Stimulated activated CD4-positive, alpha-beta T cell treated with anti-CD3 and anti-CD28 coated beads, Interleukin-4, amount 100 ng/mL, for 4 hours (primary cell): ENCODE results near the gene CMTM4.
"Not testable (repeated sequence)": the region's sequence is repeated elsewhere in the genome, so short reads cannot be mapped to it uniquely, and the experiment has no call there.

Experiments used
- DNase-seq, 2 experiments: peaks; one replicate each; pipeline ENCODE4 v3.0.0-alpha.2; 2020

Gene CMTM4

DNA sequence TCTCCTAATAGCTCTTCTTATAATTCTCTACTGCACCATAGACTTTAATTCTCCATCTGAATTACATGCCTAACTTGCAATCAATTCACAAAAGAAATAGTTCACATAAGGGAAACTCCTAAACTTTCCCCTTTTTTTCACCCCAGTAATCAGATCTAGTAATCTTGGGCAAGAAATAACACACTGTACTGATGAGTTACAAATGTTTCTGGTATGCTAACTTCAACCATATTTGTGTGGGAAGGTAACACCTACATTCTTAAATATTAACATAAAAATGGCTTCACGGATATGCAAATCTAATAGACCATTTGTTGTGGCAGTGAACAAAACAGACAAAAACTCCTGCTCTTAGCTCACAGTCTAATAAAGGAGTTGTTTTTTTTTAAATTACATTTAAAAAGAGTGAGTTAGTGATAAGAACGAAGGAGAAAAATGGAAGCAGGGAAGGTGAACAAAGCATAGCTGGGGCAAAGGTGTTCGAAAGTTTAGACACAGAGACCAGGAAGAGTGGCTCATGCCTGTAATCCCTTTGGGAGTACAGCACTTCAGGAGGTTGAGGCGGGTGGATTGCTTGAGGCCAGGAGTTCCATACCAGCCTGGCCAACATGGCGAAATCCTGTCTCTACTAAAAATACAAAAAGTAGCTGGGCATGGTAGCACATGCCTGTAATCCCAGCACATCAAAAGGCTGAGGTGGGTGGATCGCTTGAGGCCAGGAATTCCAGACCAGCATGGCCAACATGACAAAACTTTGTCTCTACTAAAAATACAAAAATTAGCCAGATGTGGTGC is 57.3 kb downstream of the CMTM4 start:
- no peak for DNase-seq

GRCh38 chr16:66637806-66638205 is 58.7 kb downstream of the CMTM4 start:
- DNase-seq = no peak

DNA sequence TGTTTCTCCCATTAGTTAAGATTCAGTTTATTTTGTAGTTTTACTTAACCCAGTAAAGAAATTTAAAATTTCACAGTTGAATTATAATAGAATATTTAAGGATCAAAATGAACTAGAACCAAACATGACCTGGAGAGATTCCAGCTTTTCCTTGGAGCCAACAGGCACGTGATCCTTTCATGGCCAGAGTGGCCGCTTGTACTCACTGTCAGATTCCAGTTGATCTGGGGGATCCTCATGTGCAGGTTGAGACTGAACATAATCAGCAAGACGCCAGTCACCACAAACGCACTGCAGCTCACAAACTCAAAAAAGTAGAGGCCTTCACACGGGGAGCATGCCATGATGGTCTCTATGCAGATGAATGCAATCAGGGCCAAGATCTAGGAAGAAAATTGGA is 60.3 kb downstream of the CMTM4 start:
- DNase-seq = no peak

DNA sequence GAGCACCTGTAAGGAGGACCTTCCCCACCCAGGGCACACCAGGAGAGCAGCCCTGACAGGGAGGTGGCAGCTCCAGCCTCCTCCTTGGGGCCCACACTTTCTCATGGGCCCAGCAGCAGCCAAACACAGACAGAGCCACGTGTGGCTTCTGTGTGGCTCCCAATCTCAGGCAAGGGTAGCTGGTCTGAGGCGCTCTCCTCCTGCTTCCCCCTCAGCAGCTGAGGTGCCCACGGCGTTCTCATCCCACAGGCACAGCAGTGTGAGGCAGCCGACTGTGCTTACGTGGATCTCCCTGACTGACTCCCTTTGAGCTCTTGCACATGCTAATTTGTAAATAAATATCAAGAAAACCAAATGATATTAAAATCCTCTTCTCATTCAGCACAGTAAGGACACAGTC is 61.1 kb downstream of the CMTM4 start:
- no peak for DNase-seq

DNA sequence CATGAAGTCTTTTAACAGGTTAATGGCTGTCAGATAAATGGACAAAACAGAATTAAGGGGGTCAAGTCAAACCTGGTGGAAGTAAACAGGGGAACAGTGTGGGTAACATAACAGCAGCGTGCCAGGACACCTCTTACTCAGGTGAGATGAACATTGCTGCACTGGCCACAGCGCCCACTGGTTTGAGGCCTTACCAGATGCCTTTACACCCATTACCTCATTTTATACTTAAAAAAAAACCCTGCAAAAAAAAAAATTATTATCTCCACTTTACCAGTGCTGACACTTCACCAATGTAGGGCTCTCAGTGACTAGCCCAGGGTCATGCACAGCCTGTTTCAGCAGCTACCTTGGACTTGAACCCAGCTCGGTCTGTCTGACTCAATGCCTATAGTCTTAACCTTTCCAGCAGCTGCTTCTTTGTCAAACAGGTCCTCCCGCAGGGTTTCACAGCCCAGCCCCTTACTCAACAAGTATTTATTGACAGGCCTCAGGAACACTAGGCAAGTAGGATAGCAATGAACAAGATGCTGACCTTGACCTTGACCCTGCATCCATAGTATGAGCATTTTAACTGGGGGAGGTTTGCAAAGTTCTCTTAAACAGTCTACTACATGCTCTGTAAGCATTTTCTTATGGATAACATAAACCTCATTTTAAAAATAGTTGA is 61.9 kb downstream of the CMTM4 start:
- DNase-seq = no peak

- not testable (repeated sequence) for DNase-seq
Observed at GRCh38 chr16:66631558-66631957, 65.0 kb downstream of the CMTM4 start.

DNA sequence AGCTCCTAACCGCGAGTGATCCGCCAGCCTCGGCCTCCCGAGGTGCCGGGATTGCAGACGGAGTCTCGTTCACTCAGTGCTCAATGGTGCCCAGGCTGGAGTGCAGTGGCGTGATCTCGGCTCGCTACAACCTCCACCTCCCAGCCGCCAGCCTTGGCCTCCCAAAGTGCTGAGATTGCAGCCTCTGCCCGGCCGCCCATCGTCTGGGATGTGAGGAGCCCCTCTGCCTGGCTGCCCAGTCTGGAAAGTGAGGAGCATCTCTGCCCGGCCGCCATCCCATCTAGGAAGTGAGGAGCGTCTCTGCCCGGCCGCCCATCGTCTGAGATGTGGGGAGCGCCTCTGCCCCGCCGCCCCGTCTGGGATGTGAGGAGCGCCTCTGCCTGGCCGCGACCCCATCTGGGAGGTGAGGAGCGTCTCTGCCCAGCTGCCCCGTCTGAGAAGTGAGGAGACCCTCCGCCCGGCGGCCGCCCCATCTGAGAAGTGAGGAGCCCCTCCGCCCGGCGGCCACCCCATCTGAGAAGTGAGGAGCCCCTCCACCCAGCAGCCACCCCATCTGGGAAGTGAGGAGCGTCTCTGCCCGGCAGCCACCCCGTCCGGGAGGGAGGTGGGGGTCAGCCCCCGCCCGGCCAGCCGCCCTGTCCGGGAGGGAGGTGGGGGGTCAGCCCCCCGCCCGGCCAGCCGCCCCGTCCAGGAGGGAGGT is 65.8 kb downstream of the CMTM4 start:
- not testable (repeated sequence) for DNase-seq

GRCh38 chr16:66629856-66630255 is 66.7 kb downstream of the CMTM4 start:
- no peak for DNase-seq

DNA sequence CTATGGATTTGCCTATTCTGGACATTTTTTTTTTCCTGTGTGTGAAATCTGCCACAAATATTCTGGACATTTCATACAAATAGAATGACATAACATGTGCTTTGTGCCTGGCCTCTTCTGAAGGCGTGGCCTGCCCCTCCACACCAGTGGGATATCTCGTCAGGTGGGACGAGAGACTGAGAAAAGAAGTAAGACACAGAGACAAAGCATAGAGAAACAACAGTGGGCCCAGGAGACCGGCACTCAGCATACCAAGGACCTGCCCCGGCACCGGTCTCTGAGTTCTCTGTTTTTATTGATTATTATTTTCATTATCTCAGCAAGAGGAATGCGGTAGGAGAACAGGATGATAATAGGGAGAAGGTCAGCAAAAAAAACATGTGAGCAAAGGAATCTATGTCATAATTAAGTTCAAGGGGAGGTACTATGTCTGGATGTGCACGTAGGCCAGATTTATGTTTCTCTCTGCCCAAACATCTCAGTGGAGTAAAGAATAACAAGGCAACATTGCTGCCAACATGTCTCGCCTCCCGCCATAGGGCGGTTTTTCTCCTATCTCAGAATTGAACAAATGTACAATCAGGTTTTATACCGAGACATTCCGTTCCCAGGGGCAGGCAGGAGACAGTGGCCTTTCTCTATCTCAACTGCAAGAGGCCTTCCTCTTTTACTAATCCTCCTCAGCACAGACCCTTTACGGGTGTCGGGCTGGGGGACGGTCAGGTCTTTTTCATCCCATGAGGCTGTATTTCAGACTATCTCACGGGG is 68.7 kb downstream of the CMTM4 start:
- DNase-seq = not testable (repeated sequence)

DNA sequence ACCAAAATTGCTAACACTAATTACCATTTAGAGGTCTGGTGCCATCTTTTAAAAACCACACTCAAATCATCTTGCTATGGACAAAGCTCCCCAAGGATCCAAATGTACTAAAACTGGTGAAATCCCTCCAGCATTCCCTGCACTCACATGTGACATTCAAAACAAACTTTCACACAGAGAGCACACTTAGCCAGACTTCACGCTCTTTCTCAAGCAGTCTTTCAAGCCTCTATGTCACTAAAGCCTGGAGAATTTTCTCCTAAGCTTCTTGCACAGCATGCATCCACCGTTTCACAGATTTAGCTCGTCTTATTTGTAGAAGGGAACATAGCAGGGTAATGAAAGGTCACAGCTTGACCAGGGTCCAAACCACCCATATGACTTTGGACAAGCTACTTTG is 72.8 kb downstream of the CMTM4 start:
- no peak for DNase-seq

GRCh38 chr16:66622863-66623262 is 73.7 kb downstream of the CMTM4 start:
- no peak for DNase-seq

- no peak for DNase-seq
Observed at GRCh38 chr16:66621973-66622372, 74.6 kb downstream of the CMTM4 start.

DNA sequence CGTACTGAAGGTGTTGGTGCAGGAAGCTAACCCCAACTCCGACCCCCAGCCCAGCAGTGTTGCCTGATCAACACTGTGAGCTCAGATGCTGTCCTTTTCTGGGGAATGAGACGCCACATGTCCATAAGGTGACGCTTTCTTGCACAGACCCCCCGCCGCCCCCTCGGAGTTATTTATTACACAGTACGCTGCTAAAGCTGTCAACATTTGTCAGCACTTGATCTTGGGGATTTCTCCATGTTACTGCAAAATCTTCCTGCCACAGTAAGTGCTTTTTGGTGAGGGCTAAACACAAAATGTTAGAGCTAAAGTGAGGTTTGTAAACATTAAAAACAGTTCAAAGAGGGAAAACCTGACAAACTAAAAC is 76.1 kb downstream of the CMTM4 start:
- no peak for DNase-seq

GRCh38 chr16:66619534-66620428 is 76.8 kb downstream of the CMTM4 start:
- no peak for DNase-seq

DNA sequence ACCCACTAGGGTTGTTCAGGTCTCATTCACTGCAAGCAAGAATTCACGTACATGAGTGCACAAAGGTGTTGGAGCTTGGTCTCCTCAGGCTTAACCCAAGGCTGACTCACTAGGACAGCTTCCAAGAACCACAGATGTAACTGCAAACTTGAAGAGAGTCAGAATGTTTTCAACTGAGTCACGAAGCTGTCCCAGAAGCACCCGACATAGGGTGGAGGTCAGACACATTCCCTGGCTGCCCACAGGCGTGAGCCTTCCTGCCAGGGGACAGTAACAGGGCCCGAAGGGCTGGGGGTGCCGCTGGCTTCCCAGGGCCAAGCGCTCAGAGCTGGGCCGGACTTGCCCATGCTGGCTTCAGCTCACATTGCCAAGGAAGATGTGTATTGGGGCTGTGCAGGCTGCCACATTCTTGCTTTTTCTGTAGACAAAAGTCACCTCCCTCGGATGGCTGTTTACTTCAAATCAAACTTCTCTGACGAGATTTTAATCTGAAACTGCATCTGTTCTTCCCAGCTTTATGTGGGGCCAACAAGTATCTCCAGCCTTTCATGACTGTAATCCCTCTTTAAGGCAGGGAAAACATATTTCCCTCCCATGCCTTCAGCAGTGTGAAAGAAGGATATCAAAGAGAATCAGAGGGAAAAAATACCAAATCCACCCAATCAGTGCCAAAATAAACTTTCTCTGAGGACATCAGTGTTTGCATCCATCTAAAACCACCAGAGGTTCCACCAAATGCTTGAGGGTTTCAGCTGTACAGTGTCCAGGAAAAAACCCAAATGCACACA is 77.8 kb downstream of the CMTM4 start:
- DNase-seq = no peak

GRCh38 chr16:66617728-66618127 is 78.8 kb downstream of the CMTM4 start:
- no peak for DNase-seq

- DNase-seq = no peak
Observed at GRCh38 chr16:66617010-66617434, 79.5 kb downstream of the CMTM4 start.

DNA sequence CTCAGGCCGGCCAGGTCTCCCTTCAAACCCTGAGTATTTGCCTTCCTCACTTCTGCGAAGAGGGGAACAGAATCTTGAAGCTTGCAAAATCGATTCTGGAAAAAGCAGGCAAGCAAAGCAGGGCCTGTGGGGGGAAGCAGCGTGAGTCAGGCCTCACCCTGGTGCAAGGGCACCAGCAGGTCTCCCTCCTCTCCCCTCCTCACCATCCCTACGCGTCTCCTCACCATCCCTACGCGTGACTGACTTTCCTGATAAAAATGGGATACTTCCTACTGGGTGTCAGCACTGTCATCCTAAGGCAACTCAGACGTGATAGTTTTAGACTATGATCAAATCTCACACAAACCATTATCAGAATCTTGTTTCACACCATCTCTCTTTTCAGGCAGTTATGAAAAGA is 80.0 kb downstream of the CMTM4 start:
- DNase-seq = no peak

GRCh38 chr16:66616169-66616568 is 80.4 kb downstream of the CMTM4 start:
- DNase-seq = no peak

- no peak for DNase-seq
Observed at GRCh38 chr16:66614161-66614802, 82.3 kb downstream of the CMTM4 start.

GRCh38 chr16:66612422-66612821 is 84.1 kb downstream of the CMTM4 start:
- DNase-seq = no peak
